Panc1 (cell line): ENCODE measurements around the gene MVK. TPM values are rescaled to one million over a fixed set of nuclear protein-coding genes. Genes with fewer than 3 reads are reported as not detected.
"Not testable (repeated sequence)": the region's sequence is repeated elsewhere in the genome, so short reads cannot be mapped to it uniquely, and the experiment has no call there.

Experiments used
- ATAC-seq: fragments of 200-7000 bp; cut with Tn5 transposase; 2 replicates; pipeline ENCODE4 v1.9.1; 2020; ENCODE audit warnings: mild to moderate bottlenecking, moderate library complexity
- BruUV-seq: library from RNA; stranded (reverse); fragments of 400-500 nt; replicated peaks from 2 replicates; lab custom pipeline; 2021; lab: Mats Ljungman, UMichigan
- CTCF ChIA-PET: fragments of 300-600 bp; sonication (Branson Sonifier 250); formaldehyde crosslinking; loops from one replicate; lab custom pipeline; 2022; ENCODE audit warnings: antibody characterized with exemption; lab: Charles Lee
- POLR2A ChIA-PET: fragments of 300-600 bp; sonication (Branson Sonifier 250); formaldehyde crosslinking; loops from one replicate; lab custom pipeline; 2022; ENCODE audit warnings: antibody characterized with exemption; lab: Charles Lee
- DNase-seq: peaks from one replicate; pipeline ENCODE4 v3.0.0-alpha.2; 2010; ENCODE audit warnings: low read depth, low spot score
- H3K27ac ChIP-seq: 2 replicates; pipeline ENCODE4 v1.5.1; 2011; ENCODE audit warnings: mild to moderate bottlenecking, low read length, inconsistent platforms
- H3K27me3 ChIP-seq: fragments of 200-500 bp; sonication (Bioruptor generic); 2 replicates; pipeline ENCODE4 v1.6.0; 2014; ENCODE audit warnings: low read length, inconsistent platforms; ENCODE audit not compliant: control insufficient read depth, insufficient read depth
- H3K36me3 ChIP-seq: fragments of 200-500 bp; sonication (Bioruptor generic); 2 replicates; pipeline ENCODE4 v1.5.1; 2014; ENCODE audit warnings: inconsistent platforms, mild to moderate bottlenecking, low read length, moderate library complexity; ENCODE audit not compliant: control insufficient read depth, insufficient read depth
- H3K4me1 ChIP-seq: 2 replicates; pipeline ENCODE4 v1.5.1; 2011; ENCODE audit warnings: inconsistent platforms, mild to moderate bottlenecking, low read length, moderate library complexity; ENCODE audit not compliant: control insufficient read depth, insufficient read depth
- H3K4me3 ChIP-seq, 2 experiments: 2 replicates each; pipeline ENCODE4 v1.5.1; 2011 to 2012; ENCODE audit warnings: low read depth in 2 of 2, low read length in 2 of 2, mild to moderate bottlenecking in 2 of 2, inconsistent platforms in 1 of 2, moderate library complexity in 1 of 2
- H3K9me3 ChIP-seq: fragments of 200-500 bp; sonication (Bioruptor generic); 2 replicates; pipeline ENCODE4 v1.5.1; 2014; ENCODE audit warnings: low read depth, mild to moderate bottlenecking, inconsistent platforms, low read length, moderate library complexity; ENCODE audit not compliant: control insufficient read depth, insufficient read depth
- CTCF ChIP-seq: fragments of 450-650 bp; IDR thresholded peaks from 2 replicates; pipeline ENCODE4 v1.5.1; 2017; ENCODE audit warnings: mild to moderate bottlenecking
- POLR2AphosphoS5 ChIP-seq: IDR thresholded peaks from 2 replicates; pipeline ENCODE4 v1.6.1; 2012; ENCODE audit warnings: mild to moderate bottlenecking, low read depth, low read length, moderate library complexity
- REST ChIP-seq, 2 experiments: IDR thresholded peaks; 2 replicates each; pipeline ENCODE4 v1.6.1; 2011 to 2012; ENCODE audit warnings: low read depth in 2 of 2, control low read depth in 1 of 2, low read length in 1 of 2, mild to moderate bottlenecking in 1 of 2, moderate library complexity in 1 of 2; ENCODE audit not compliant: insufficient read depth in 1 of 2
- SIN3A ChIP-seq: IDR thresholded peaks from 2 replicates; pipeline ENCODE4 v1.6.1; 2012; ENCODE audit warnings: low read depth, mild to moderate bottlenecking, low read length, moderate library complexity, borderline replicate concordance; ENCODE audit not compliant: insufficient read depth
- TCF7L2 ChIP-seq: IDR thresholded peaks from 2 replicates; pipeline ENCODE4 v1.6.1; 2011; ENCODE audit warnings: mild to moderate bottlenecking, low read depth, low read length, inconsistent platforms
- in situ Hi-C: cut with HindIII; loops from 2 replicates; pipeline ENCODE4 v1.10.0; 2016; ENCODE audit warnings: low sequenced_read_pairs, low pct_unique_long_range_greater_than_20kb
- intact Hi-C: fragments of 100-400 bp; cut with micrococcal nuclease; formaldehyde crosslinking; loops from one replicate; pipeline ENCODE4 v1.10.0; 2022; ENCODE audit not compliant: unreplicated experiment
- total RNA-seq: library from RNA; stranded (reverse); gene quantifications from one replicate; pipeline ENCODE4 v1.2.1, GENCODE V29; 2021; ENCODE audit not compliant: unreplicated experiment

Gene MVK
- total RNA-seq, 1 experiment from 2014 or later, result 41.6 TPM

GRCh38 chr12:109601557-109601956 lies 28.0 kb downstream of the MVK start:
- TF ChIP-seq TCF7L2 (no peak), REST (IDR thresholded peaks at IDR 0.05; ENCODE audit: insufficient read depth in 1 of 2, low read depth in 2 of 2, low read length in 1 of 2) (no peak), POLR2AphosphoS5 (no peak), SIN3A (no peak), CTCF (no peak)
- intact Hi-C loops (no loop called here), in situ Hi-C loops (no loop called here)
- POLR2A ChIA-PET, result no interaction called here
- BruUV-seq, result no TSS peak
- H3K27ac ChIP-seq, result no peak overlapping the region
- no peaks in the 10 kb centered on the region for H3K36me3 ChIP-seq
- no peaks in the 10 kb centered on the region for H3K27me3 ChIP-seq
- no peaks in the 10 kb centered on the region for H3K9me3 ChIP-seq
- DNase-seq, result no peak
- CTCF ChIA-PET, result no interaction called here
- peaks cover 8% of the 10 kb centered on the region; the same call in 1 of the 2 replicates for H3K4me1 ChIP-seq
- no peak overlapping the region for H3K4me3 ChIP-seq
- no peak for ATAC-seq

GRCh38 chr12:109602132-109602531 lies 28.5 kb downstream of the MVK start:
- ChIA-PET POLR2A (interaction anchor here (0.7 kb wide), 1 partner anchor 169 kb away, joined by 14 read pairs; no protein-coding TSS in a partner anchor), CTCF (interaction anchor here (0.6 kb wide), 1 partner anchor 92 kb away, joined by 7 read pairs; no protein-coding TSS in a partner anchor)
- BruUV-seq, H3K27me3 ChIP-seq, H3K27ac ChIP-seq, H3K9me3 ChIP-seq, H3K36me3 ChIP-seq, ATAC-seq, H3K4me3 ChIP-seq, intact Hi-C loops, in situ Hi-C loops, H3K4me1 ChIP-seq, DNase-seq: not testable (repeated sequence)

- CTCF ChIA-PET, result interaction anchor here (0.6 kb wide), 1 partner anchor 241 kb away, joined by 4 read pairs; no protein-coding TSS in a partner anchor
- intact Hi-C loops, result no loop called here
- in situ Hi-C loops, result no loop called here
- Histone ChIP-seq H3K27me3 (no peaks in the 10 kb centered on the region), H3K27ac (no peak overlapping the region), H3K4me1 (no peaks in the 10 kb centered on the region), H3K36me3 (no peaks in the 10 kb centered on the region), H3K4me3 (no peak overlapping the region), H3K9me3 (no peaks in the 10 kb centered on the region)
- DNase-seq (no peak), ATAC-seq (no peak)
- BruUV-seq, result no TSS peak
- no peak for TF ChIP-seq CTCF
- no peak for TF ChIP-seq POLR2AphosphoS5
- TF ChIP-seq TCF7L2, result no peak
- TF ChIP-seq SIN3A, result no peak
- no peak for TF ChIP-seq REST (IDR thresholded peaks at IDR 0.05; ENCODE audit: insufficient read depth in 1 of 2, low read depth in 2 of 2, low read length in 1 of 2)
- POLR2A ChIA-PET, result no interaction called here
Observed at GRCh38 chr12:109604132-109604585, 30.6 kb downstream of the MVK start.
